ENCODE data around the gene CPOX. TPM values are rescaled to one million over a fixed set of nuclear protein-coding genes. Genes with fewer than 3 reads are reported as not detected.

The CPOX gene
- total RNA-seq, 2 experiments from 2014 or later: 48.6 to 54.7 TPM

DNA sequence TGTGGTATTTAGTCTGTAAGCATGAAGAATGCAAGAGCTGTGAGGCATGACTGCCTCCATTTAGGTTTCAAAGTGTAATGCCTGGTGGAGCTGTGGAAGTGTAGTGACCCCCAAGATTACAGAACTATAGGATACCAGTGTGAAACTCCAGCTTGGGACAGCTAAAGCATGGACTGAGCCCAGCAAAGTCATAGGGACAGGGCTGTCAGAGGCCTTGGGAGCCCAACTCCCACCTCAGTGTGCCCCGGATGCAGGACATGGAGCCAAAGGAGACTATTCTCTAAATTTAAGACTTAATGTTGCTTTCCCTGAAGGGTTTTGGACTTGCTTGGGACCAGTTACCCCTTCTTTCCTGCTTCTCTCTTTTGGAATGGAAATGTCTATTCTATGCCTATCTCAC lies 50.8 kb downstream of the CPOX start:
- Mint-ChIP-seq H3K36me3 (peaks cover 16% of the 10 kb centered on the region), H3K4me3 (no peak overlapping the region), H3K9me3 (peaks cover 6% of the 10 kb centered on the region), H3K27ac (peak overlapping the region; percentile 22), H3K27me3 (no peaks in the 10 kb centered on the region), H3K4me1 (peaks cover 47% of the 10 kb centered on the region)
- DNase-seq: no peak

DNA sequence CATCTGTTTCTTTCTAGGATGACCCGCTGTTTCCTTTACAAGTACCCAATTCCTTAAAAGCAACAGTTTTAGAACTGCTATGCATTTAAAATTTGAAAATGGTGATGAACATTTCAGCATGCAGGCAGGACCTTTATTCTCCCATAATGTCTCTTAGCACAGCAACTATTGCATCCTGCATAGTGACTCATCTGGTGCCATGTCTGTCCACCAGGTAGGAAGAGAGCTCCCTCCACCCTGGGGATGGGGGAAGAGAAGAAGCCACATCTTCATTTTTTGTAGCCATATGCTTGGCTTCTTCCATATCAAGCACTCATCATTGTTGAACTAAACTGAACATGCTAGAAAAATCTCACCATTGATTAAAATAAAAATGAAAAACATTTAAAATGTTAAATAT lies 51.7 kb downstream of the CPOX start:
- Mint-ChIP-seq H3K27me3 (no peaks in the 10 kb centered on the region), H3K9me3 (peaks cover 6% of the 10 kb centered on the region), H3K36me3 (peaks cover 16% of the 10 kb centered on the region), H3K4me1 (peaks cover 50% of the 10 kb centered on the region), H3K4me3 (no peak overlapping the region), H3K27ac (peak overlapping the region; percentile 83)
- DNase-seq: no peak

DNA sequence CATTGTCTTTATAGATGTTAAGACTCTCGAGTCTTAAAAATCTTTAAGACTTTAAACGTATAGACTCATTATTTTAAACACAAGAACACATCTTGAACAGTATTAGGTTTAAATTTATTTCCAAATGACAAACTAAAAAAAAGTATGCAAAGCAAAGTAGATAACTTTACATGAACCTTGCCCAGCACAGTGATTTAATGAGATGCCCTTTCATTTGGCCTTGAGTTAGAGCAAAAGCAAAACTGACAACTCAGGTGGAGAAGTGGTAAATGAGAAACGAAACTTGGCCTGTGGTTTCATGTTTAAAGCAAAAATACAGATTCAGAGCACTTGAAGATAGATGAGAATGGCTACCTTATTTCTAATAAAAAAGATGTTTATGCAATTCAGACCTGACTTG lies 53.1 kb downstream of the CPOX start:
- Mint-ChIP-seq H3K36me3 (peaks cover 11% of the 10 kb centered on the region), H3K27ac (peak overlapping the region; percentile 76), H3K27me3 (no peaks in the 10 kb centered on the region), H3K4me3 (no peak overlapping the region), H3K9me3 (peaks cover 5% of the 10 kb centered on the region), H3K4me1 (peaks cover 50% of the 10 kb centered on the region)
- no peak for DNase-seq

- Mint-ChIP-seq H3K4me1 (peaks cover 35% of the 10 kb centered on the region), H3K27me3 (peaks cover 6% of the 10 kb centered on the region), H3K36me3 (peaks cover 8% of the 10 kb centered on the region), H3K27ac (peak overlapping the region; percentile 76), H3K4me3 (no peak overlapping the region), H3K9me3 (peaks cover under 1% of the 10 kb centered on the region)
- DNase-seq: no peak
Observed at GRCh38 chr3:98536456-98537017, 56.9 kb downstream of the CPOX start.

DNA sequence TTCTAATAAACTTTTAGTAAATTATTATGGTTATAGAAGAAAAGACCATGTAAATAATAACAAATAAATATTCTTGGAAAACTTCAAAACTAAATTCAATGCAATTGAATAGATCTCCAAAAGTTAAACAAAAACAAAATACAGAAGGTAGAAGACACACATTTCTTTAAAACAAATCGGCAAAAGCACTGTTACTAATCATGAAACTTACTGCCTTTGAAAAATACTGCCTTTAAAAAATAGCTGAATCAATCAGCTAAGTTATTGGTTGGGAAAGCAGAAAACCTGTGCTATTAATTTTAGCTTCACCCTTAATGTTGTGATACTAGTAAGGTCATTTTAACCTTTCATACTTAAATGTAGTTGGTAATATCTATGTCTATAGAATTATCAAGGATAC lies 58.7 kb downstream of the CPOX start:
- no peak for DNase-seq
- Mint-ChIP-seq H3K27me3 (peaks cover 6% of the 10 kb centered on the region), H3K9me3 (no peaks in the 10 kb centered on the region), H3K4me1 (peaks cover 32% of the 10 kb centered on the region), H3K4me3 (peak overlapping the region; percentile 40), H3K36me3 (peaks cover 14% of the 10 kb centered on the region), H3K27ac (no peak overlapping the region)

GRCh38 chr3:98534168-98534567 lies 59.2 kb downstream of the CPOX start:
- Mint-ChIP-seq H3K27ac (no peak overlapping the region), H3K9me3 (no peaks in the 10 kb centered on the region), H3K36me3 (peaks cover 14% of the 10 kb centered on the region), H3K27me3 (peaks cover 6% of the 10 kb centered on the region), H3K4me3 (peak overlapping the region; percentile 4), H3K4me1 (peaks cover 32% of the 10 kb centered on the region)
- DNase-seq: no peak

GRCh38 chr3:98532709-98533571 lies 60.5 kb downstream of the CPOX start:
- Mint-ChIP-seq H3K36me3 (peaks cover 15% of the 10 kb centered on the region), H3K27me3 (peaks cover 6% of the 10 kb centered on the region), H3K27ac (no peak overlapping the region), H3K4me1 (peaks cover 24% of the 10 kb centered on the region), H3K9me3 (no peaks in the 10 kb centered on the region), H3K4me3 (peak overlapping the region; percentile 66)
- DNase-seq: no peak

GRCh38 chr3:98532275-98532637 lies 61.2 kb downstream of the CPOX start:
- Mint-ChIP-seq H3K36me3 (peaks cover 15% of the 10 kb centered on the region), H3K4me3 (peak overlapping the region; percentile 30), H3K4me1 (peaks cover 25% of the 10 kb centered on the region), H3K27me3 (peaks cover 6% of the 10 kb centered on the region), H3K9me3 (no peaks in the 10 kb centered on the region), H3K27ac (no peak overlapping the region)
- DNase-seq: no peak

DNA sequence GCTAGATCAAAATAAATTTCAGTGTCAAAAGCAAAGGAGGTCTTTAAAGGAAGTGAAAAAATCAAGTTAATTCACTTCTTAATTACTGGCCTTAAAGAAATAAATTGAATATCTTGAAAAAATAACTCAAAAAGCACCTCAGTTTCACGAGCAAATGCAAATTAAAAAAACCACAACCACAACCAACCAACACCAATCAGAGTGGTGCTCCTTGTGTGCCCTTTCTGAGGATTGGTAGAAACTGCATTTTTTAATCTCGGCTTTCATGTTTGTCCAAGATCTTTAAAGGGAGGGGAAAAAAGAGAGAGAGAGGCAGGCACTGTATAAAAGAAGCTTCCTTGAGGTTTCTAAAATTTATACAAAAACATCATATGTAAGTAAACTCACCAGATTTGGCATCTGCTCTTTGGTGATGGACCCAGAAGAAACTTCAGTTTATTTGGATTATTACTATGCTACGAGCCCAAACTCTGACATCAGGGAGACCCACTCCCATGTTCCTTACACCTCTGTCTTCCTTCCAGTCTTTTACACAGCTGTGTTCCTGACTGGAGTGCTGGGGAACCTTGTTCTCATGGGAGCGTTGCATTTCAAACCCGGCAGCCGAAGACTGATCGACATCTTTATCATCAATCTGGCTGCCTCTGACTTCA lies 61.7 kb downstream of the CPOX start, which contains the start of gene GPR15:
Gene GPR15 (plus strand): TSS at position 357 of the 653 bp plus-strand sequence. CDS start 56 bp downstream, at position 413.
- Mint-ChIP-seq H3K9me3 (no peaks in the 10 kb centered on the region), H3K36me3 (peaks cover 15% of the 10 kb centered on the region), H3K4me1 (peaks cover 24% of the 10 kb centered on the region)

GRCh38 chr3:98530676-98531075 lies 62.7 kb downstream of the CPOX start:
- no peaks in the 10 kb centered on the region for H3K9me3 Mint-ChIP-seq
- peaks cover 15% of the 10 kb centered on the region for H3K36me3 Mint-ChIP-seq
- H3K27ac Mint-ChIP-seq: no peak overlapping the region
- no peak for DNase-seq
- no peak overlapping the region for H3K4me3 Mint-ChIP-seq
- H3K4me1 Mint-ChIP-seq: peaks cover 19% of the 10 kb centered on the region
- H3K27me3 Mint-ChIP-seq: peaks cover 6% of the 10 kb centered on the region

More for the DNA sequence above, 61.7 kb downstream of the CPOX start, which contains the start of gene GPR15:
- H3K27ac Mint-ChIP-seq: no peak within 1 kb of the TSS
- H3K4me3 Mint-ChIP-seq: peak within 1 kb of the TSS; percentile 66
- no peak for DNase-seq
- peaks cover 6% of the 10 kb centered on the region for H3K27me3 Mint-ChIP-seq

DNA sequence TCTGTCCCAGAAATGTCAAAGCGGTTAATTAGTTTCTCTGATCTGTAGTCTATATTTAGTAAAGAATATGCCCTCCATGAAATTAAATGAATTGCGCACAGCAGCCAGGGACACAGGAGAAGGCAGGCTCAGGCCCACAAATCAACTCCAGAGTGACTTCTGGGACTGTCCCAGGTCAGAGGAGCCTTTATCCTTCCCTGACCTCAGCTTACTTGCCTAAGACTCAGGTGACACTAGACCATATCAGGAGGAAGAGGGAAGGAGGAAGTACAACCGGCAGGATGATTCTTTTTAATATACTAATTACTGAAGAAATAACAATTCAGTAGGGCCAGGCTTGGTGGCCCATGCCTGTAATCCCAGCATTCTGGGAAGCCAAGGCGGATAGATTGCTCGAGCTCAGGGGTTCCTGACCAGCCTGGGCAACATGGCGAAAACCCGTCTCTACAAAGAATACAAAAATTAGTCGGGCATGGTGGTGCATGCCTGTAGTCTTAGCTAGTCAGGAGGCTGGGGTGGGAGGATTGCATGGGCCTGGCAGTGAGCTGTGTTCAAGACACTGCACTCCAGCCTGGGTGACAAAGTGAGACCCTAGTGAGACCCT lies 63.5 kb downstream of the CPOX start:
- Mint-ChIP-seq H3K27ac (no peak overlapping the region), H3K4me1 (peaks cover 21% of the 10 kb centered on the region), H3K4me3 (peak overlapping the region; percentile 50), H3K36me3 (peaks cover 16% of the 10 kb centered on the region), H3K9me3 (no peaks in the 10 kb centered on the region), H3K27me3 (peaks cover 9% of the 10 kb centered on the region)
- DNase-seq: no peak

Other genes starting within 250 kb of the CPOX start
- gene OR5K4, start 239.8 kb downstream of the CPOX start, total RNA-seq: not detected
- not detected for gene OR5K3, start 202.9 kb downstream of the CPOX start, total RNA-seq
- not detected for gene OR5K1, start 130.4 kb downstream of the CPOX start, total RNA-seq
- not detected for gene OR5K2, start 95.9 kb downstream of the CPOX start, total RNA-seq
- 100 to 1,000 TPM; 196 to 204 TPM for gene CLDND1, start 70.7 kb downstream of the CPOX start, total RNA-seq
- 1 to 10 TPM in 1 of 2 experiments, under 1 TPM in 1; 0.52 to 1.0 TPM for gene GPR15, start 61.6 kb downstream of the CPOX start, total RNA-seq
- under 1 TPM; 0.28 to 0.58 TPM for gene ST3GAL6, start 169.7 kb upstream of the CPOX start, total RNA-seq